GM23338 (cell line): Measurements from ENCODE around the gene SEMG2. TPM values are rescaled to one million over a fixed set of nuclear protein-coding genes. Genes with fewer than 3 reads are reported as not detected.

ENCODE experiments used
- ATAC-seq: fragments of 200-7000 bp; cut with Tn5 transposase; 3 replicates; pipeline ENCODE4 v1.9.1; 2020
- DNase-seq: peaks from one replicate; pipeline ENCODE4 v3.0.0-alpha.2; 2015; ENCODE audit warnings: low spot score
- H2AFZ ChIP-seq: fragments of 200-600 bp; sonication (generic); 2 replicates; pipeline ENCODE4 v1.8.0; 2016; ENCODE audit warnings: antibody characterized with exemption, mild to moderate bottlenecking, moderate library complexity
- H3F3A ChIP-seq: fragments of 200-600 bp; sonication (generic); replicated peaks from 2 replicates; pipeline ENCODE4 v1.8.0; 2017; ENCODE audit warnings: antibody characterized with exemption, mixed run types, low read depth
- H3K27ac ChIP-seq: fragments of 200-600 bp; sonication (generic); 2 replicates; pipeline ENCODE4 v1.6.1; 2016; ENCODE audit warnings: low read depth
- H3K27me3 ChIP-seq: fragments of 200-600 bp; sonication (generic); 2 replicates; pipeline ENCODE4 v1.8.0; 2016; ENCODE audit warnings: mild to moderate bottlenecking, mixed run types, moderate library complexity; ENCODE audit not compliant: insufficient read depth
- H3K36me3 ChIP-seq: fragments of 200-600 bp; sonication (generic); 2 replicates; pipeline ENCODE4 v1.8.0; 2016; ENCODE audit warnings: mild to moderate bottlenecking; ENCODE audit not compliant: insufficient read depth
- H3K4me1 ChIP-seq: fragments of 200-600 bp; sonication (generic); 2 replicates; pipeline ENCODE4 v1.8.0; 2016; ENCODE audit warnings: mild to moderate bottlenecking, moderate library complexity; ENCODE audit not compliant: insufficient read depth
- H3K4me2 ChIP-seq: fragments of 200-600 bp; sonication (generic); 2 replicates; pipeline ENCODE4 v1.7.1; 2017; ENCODE audit warnings: mixed run types
- H3K4me3 ChIP-seq: fragments of 200-600 bp; sonication (generic); 2 replicates; pipeline ENCODE4 v1.6.1; 2016; ENCODE audit warnings: mixed run types
- H3K79me2 ChIP-seq: fragments of 200-600 bp; sonication (generic); replicated peaks from 2 replicates; pipeline ENCODE4 v1.8.0; 2017; ENCODE audit warnings: mild to moderate bottlenecking; ENCODE audit not compliant: insufficient read depth
- H3K9me2 ChIP-seq: fragments of 200-600 bp; sonication (generic); 2 replicates; pipeline ENCODE4 v1.8.0; 2017; ENCODE audit not compliant: insufficient read depth
- H4K20me1 ChIP-seq: fragments of 200-600 bp; sonication (generic); replicated peaks from 2 replicates; pipeline ENCODE4 v1.8.0; 2017; ENCODE audit warnings: mild to moderate bottlenecking; ENCODE audit not compliant: insufficient read depth
- H3K27ac Mint-ChIP-seq: 2 replicates; pipeline ENCODE4 v1.8.0; 2020; ENCODE audit warnings: inconsistent platforms, mild to moderate bottlenecking, moderate library complexity, mixed read lengths
- H3K27me3 Mint-ChIP-seq: 3 replicates; pipeline ENCODE4 v1.8.0; 2022; ENCODE audit warnings: low read depth, mild to moderate bottlenecking, moderate library complexity, mixed read lengths, inconsistent platforms; ENCODE audit not compliant: insufficient read depth, poor library complexity
- H3K36me3 Mint-ChIP-seq: 3 replicates; pipeline ENCODE4 v1.8.0; 2021; ENCODE audit warnings: low read depth, mild to moderate bottlenecking, inconsistent platforms, moderate library complexity, mixed read lengths
- H3K4me1 Mint-ChIP-seq: 3 replicates; pipeline ENCODE4 v1.8.0; 2020; ENCODE audit warnings: mild to moderate bottlenecking, inconsistent platforms, mixed read lengths
- H3K4me3 Mint-ChIP-seq: 3 replicates; pipeline ENCODE4 v1.8.0; 2021; ENCODE audit warnings: moderate library complexity, mild to moderate bottlenecking, inconsistent platforms, mixed read lengths
- H3K9me3 Mint-ChIP-seq: 3 replicates; pipeline ENCODE4 v1.8.0; 2020; ENCODE audit warnings: moderate library complexity, mild to moderate bottlenecking, inconsistent platforms, mixed read lengths
- CREB1 ChIP-seq: fragments of 250-450 bp; sonication (Bioruptor Pico); IDR thresholded peaks from 2 replicates; pipeline ENCODE4 v1.5.0; 2020; ENCODE audit warnings: low read depth, mild to moderate bottlenecking, moderate library complexity
- CTCF ChIP-seq, 2 experiments: fragments of 200-600 bp in 1 of 2; sonication (generic) in 1 of 2; conservative IDR thresholded peaks; 2 replicates each; pipeline versions ENCODE4 v1.5.1 to v1.6.1; 2016 to 2017; ENCODE audit warnings: antibody characterized with exemption in 2 of 2, low read depth in 2 of 2, mild to moderate bottlenecking in 2 of 2, moderate library complexity in 1 of 2
- EZH2 ChIP-seq: fragments of 200-600 bp; sonication (generic); IDR thresholded peaks from one replicate; pipeline ENCODE4 v1.8.0; 2017; ENCODE audit warnings: antibody characterized with exemption, mild to moderate bottlenecking, low read depth; ENCODE audit not compliant: unreplicated experiment
- EZH2phosphoT487 ChIP-seq: fragments of 200-600 bp; sonication (generic); IDR thresholded peaks from one replicate; pipeline ENCODE4 v1.8.1; 2018; ENCODE audit warnings: antibody characterized with exemption; ENCODE audit not compliant: unreplicated experiment
- JUNB ChIP-seq: IDR thresholded peaks from one replicate; pipeline ENCODE4 v1.6.1; 2016; ENCODE audit warnings: antibody characterized with exemption; ENCODE audit not compliant: unreplicated experiment
- NANOG ChIP-seq: IDR thresholded peaks from 2 replicates; pipeline ENCODE4 v1.6.1; 2016; ENCODE audit warnings: antibody characterized with exemption, borderline replicate concordance
- POLR2AphosphoS5 ChIP-seq: IDR thresholded peaks from 2 replicates; pipeline ENCODE4 v1.6.1; 2016; ENCODE audit warnings: antibody characterized with exemption, low read depth
- STAT1 ChIP-seq: IDR thresholded peaks from one replicate; pipeline ENCODE4 v1.6.1; 2016; ENCODE audit warnings: antibody characterized with exemption; ENCODE audit not compliant: unreplicated experiment
- ZNF114 ChIP-seq: fragments of 250-450 bp; sonication (Bioruptor Pico); IDR thresholded peaks from 2 replicates; pipeline ENCODE4 v1.5.0; 2020; ENCODE audit warnings: mild to moderate bottlenecking, moderate library complexity
- ZNF331 ChIP-seq: fragments of 250-450 bp; sonication (Bioruptor Pico); IDR thresholded peaks from 2 replicates; pipeline ENCODE4 v1.5.0; 2020; ENCODE audit warnings: low read depth, mild to moderate bottlenecking, moderate library complexity
- ZNF462 ChIP-seq: fragments of 250-450 bp; sonication (Bioruptor Pico); IDR thresholded peaks from 2 replicates; pipeline ENCODE4 v1.5.0; 2020; ENCODE audit warnings: mild to moderate bottlenecking, moderate library complexity
- polyA plus RNA-seq: library from polyadenylated mRNA; unstranded; fragments of >200 nt; fragmentation: Nextera tagmentation; extraction: Ambion mirVana; gene quantifications from 2 replicates; pipeline ENCODE4 v1.2.1, GENCODE V29; 2016
- total RNA-seq: library from RNA; depleted of rRNA; stranded (reverse); fragments of >200 nt; shearing (Covaris generic); gene quantifications from 2 replicates; pipeline ENCODE4 v1.2.3, GENCODE V29; 2014
- TF ChIP-seq, protein P1 (sequence below): IDR thresholded peaks from 2 replicates; pipeline ENCODE4 v1.6.1; 2016; ENCODE audit warnings: antibody characterized with exemption
- TF ChIP-seq, protein P2 (sequence below): IDR thresholded peaks from one replicate; pipeline ENCODE4 v1.6.1; 2018; ENCODE audit warnings: antibody characterized with exemption; ENCODE audit not compliant: unreplicated experiment

The SEMG2 gene
- total and polyA plus RNA-seq, 2 experiments from 2014 or later: not detected

- no peak overlapping the region for H3K4me3 ChIP-seq
- Mint-ChIP-seq H3K36me3 (no peaks in the 10 kb centered on the region), H3K4me1 (no peaks in the 10 kb centered on the region), H3K27me3 (no peaks in the 10 kb centered on the region), H3K27ac (no peak overlapping the region), H3K9me3 (no peaks in the 10 kb centered on the region; the same call in 2 of the 3 replicates), H3K4me3 (no peak overlapping the region)
- no peaks in the 10 kb centered on the region for H3K27me3 ChIP-seq
- no peak overlapping the region for H3K27ac ChIP-seq
- no peaks in the 10 kb centered on the region for H3K9me2 ChIP-seq
- DNase-seq: no peak
- no peaks in the 10 kb centered on the region for H3K4me1 ChIP-seq
- H3K79me2 ChIP-seq: no peaks in the 10 kb centered on the region
- TF ChIP-seq, protein P1, sequence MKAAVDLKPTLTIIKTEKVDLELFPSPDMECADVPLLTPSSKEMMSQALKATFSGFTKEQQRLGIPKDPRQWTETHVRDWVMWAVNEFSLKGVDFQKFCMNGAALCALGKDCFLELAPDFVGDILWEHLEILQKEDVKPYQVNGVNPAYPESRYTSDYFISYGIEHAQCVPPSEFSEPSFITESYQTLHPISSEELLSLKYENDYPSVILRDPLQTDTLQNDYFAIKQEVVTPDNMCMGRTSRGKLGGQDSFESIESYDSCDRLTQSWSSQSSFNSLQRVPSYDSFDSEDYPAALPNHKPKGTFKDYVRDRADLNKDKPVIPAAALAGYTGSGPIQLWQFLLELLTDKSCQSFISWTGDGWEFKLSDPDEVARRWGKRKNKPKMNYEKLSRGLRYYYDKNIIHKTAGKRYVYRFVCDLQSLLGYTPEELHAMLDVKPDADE: no peak
- TF ChIP-seq ZNF331 (CRISPR knock-in tag) (no peak), NANOG (no peak), ZNF462 (no peak), CTCF (conservative IDR thresholded peaks at IDR 0.05; ENCODE audit: low read depth in 2 of 2) (no peak), EZH2 (no peak), POLR2AphosphoS5 (no peak), ZNF114 (CRISPR knock-in tag) (no peak), STAT1 (no peak), EZH2phosphoT487 (no peak), CREB1 (CRISPR knock-in tag) (no peak), JUNB (no peak)
- TF ChIP-seq, protein P2, sequence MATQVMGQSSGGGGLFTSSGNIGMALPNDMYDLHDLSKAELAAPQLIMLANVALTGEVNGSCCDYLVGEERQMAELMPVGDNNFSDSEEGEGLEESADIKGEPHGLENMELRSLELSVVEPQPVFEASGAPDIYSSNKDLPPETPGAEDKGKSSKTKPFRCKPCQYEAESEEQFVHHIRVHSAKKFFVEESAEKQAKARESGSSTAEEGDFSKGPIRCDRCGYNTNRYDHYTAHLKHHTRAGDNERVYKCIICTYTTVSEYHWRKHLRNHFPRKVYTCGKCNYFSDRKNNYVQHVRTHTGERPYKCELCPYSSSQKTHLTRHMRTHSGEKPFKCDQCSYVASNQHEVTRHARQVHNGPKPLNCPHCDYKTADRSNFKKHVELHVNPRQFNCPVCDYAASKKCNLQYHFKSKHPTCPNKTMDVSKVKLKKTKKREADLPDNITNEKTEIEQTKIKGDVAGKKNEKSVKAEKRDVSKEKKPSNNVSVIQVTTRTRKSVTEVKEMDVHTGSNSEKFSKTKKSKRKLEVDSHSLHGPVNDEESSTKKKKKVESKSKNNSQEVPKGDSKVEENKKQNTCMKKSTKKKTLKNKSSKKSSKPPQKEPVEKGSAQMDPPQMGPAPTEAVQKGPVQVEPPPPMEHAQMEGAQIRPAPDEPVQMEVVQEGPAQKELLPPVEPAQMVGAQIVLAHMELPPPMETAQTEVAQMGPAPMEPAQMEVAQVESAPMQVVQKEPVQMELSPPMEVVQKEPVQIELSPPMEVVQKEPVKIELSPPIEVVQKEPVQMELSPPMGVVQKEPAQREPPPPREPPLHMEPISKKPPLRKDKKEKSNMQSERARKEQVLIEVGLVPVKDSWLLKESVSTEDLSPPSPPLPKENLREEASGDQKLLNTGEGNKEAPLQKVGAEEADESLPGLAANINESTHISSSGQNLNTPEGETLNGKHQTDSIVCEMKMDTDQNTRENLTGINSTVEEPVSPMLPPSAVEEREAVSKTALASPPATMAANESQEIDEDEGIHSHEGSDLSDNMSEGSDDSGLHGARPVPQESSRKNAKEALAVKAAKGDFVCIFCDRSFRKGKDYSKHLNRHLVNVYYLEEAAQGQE: no peak
- H3F3A ChIP-seq: no peaks in the 10 kb centered on the region
- no peak overlapping the region for H2AFZ ChIP-seq
- H4K20me1 ChIP-seq: no peaks in the 10 kb centered on the region
- no peak overlapping the region for H3K4me2 ChIP-seq
- no peaks in the 10 kb centered on the region for H3K36me3 ChIP-seq
- no peak for ATAC-seq
Observed at GRCh38 chr20:45238139-45238538, 17.0 kb downstream of the SEMG2 start.
